Natural killer cell treated with Interleukin-12 subunit alpha and Interleukin-12 subunit beta and Interleukin-15 and Interleukin-18, amount 100 ng/mL, for 72 hours (primary cell): ENCODE data around the gene GFOD1. TPM values are rescaled to one million over a fixed set of nuclear protein-coding genes. Genes with fewer than 3 reads are reported as not detected.

Source experiments
- ATAC-seq, 2 donors: fragments of 150-1000 bp; cut with Tn5 transposase in 1 of 2; sonication (Bioruptor Pico), chemical (Tn5 transposase) in 1 of 2; 2 replicates each; pipeline ENCODE4 v1.10.0; 2021
- DNase-seq: peaks from one replicate; pipeline ENCODE4 v3.0.0; 2022; ENCODE audit warnings: low spot score
- H3K27ac Mint-ChIP-seq, 2 donors: 1 replicate in 1 of 2; 2 replicates in 1 of 2; pipeline ENCODE4 v1.8.0; 2022; ENCODE audit warnings: mixed read lengths in 2 of 2, mild to moderate bottlenecking in 1 of 2, moderate library complexity in 1 of 2
- H3K27me3 Mint-ChIP-seq, 2 donors: 1 replicate in 1 of 2; 2 replicates in 1 of 2; pipeline ENCODE4 v1.8.0; 2022; ENCODE audit warnings: mixed read lengths in 2 of 2
- H3K36me3 Mint-ChIP-seq: one replicate; pipeline ENCODE4 v1.8.0; 2022; ENCODE audit warnings: mixed read lengths
- H3K4me1 Mint-ChIP-seq, 2 donors: 1 replicate in 1 of 2; 2 replicates in 1 of 2; pipeline ENCODE4 v1.8.0; 2022; ENCODE audit warnings: low read depth in 2 of 2, mixed read lengths in 2 of 2, mild to moderate bottlenecking in 1 of 2
- H3K4me3 Mint-ChIP-seq: one replicate; pipeline ENCODE4 v1.8.0; 2022; ENCODE audit warnings: mixed read lengths
- H3K9me3 Mint-ChIP-seq: 2 replicates; pipeline ENCODE4 v1.8.0; 2022; ENCODE audit warnings: mixed read lengths
- total RNA-seq, 2 donors: library from RNA; stranded (reverse); gene quantifications; one replicate each; pipeline ENCODE4 v1.2.3, GENCODE V29; 2022

The GFOD1 gene
- total RNA-seq, 2 donors from 2014 or later, result 9.7 to 12.1 TPM

DNA sequence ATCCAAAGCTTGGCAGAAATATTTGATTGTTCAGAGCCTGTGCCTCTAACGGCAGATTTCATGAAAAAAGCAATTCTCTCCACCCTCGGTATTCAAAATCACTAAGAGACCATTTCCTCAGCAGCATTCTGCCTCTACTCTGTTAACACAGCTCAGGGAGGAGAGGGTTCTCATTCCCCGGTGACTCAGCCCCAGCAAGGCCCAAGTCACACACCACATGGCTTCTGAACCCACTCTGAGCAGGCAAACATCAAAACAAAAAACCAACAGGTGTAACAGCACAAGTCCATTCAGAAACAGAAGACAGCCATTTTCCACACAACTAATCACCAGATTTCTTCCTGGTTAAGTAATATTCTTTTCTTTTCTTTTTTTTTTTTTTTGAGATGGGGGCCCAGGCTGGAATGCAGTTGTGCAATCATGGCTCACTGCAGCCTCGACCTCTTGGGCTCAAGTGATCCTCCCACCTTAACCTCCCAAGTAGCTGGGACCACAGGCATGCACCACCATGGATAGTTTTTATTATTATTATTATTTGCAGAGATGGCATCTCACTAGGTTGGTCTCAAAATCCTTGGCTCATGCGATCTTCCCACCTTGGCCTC is 55.4 kb downstream of the GFOD1 start:
- Mint-ChIP-seq H3K27ac (peak overlapping the region; percentile 85 to 91), H3K4me3 (peak overlapping the region; percentile 86), H3K27me3 (no peaks in the 10 kb centered on the region), H3K4me1 (peaks cover 84 to 85% of the 10 kb centered on the region in 2 donors), H3K9me3 (peaks cover 3% of the 10 kb centered on the region), H3K36me3 (no peaks in the 10 kb centered on the region)
- DNase-seq, result no peak
- ATAC-seq, result peak; percentile 25 to 56

- Mint-ChIP-seq H3K27ac (peak overlapping the region; percentile 85 to 91), H3K4me3 (peak overlapping the region; percentile 86), H3K9me3 (peaks cover 3% of the 10 kb centered on the region), H3K36me3 (no peaks in the 10 kb centered on the region), H3K27me3 (no peaks in the 10 kb centered on the region), H3K4me1 (peaks cover 88 to 92% of the 10 kb centered on the region in 2 donors)
- ATAC-seq (no peak), DNase-seq (no peak)
These were observed 56.2 kb downstream of the GFOD1 start for GRCh38 chr6:13431059-13431656.

- no peaks in the 10 kb centered on the region for H3K27me3 Mint-ChIP-seq
- H3K27ac Mint-ChIP-seq, result peak overlapping the region; percentile 84 to 93
- H3K9me3 Mint-ChIP-seq, result peaks cover 3% of the 10 kb centered on the region
- no peak for DNase-seq
- H3K36me3 Mint-ChIP-seq, result no peaks in the 10 kb centered on the region
- ATAC-seq, result no peak
- H3K4me3 Mint-ChIP-seq, result peak overlapping the region; percentile 71
- H3K4me1 Mint-ChIP-seq, result peaks cover 85 to 89% of the 10 kb centered on the region in 2 donors
These were observed 58.0 kb downstream of the GFOD1 start for GRCh38 chr6:13429406-13429753.

GRCh38 chr6:13428583-13429405 is 58.6 kb downstream of the GFOD1 start:
- peaks cover 1% of the 10 kb centered on the region for H3K9me3 Mint-ChIP-seq
- no peaks in the 10 kb centered on the region for H3K27me3 Mint-ChIP-seq
- H3K4me3 Mint-ChIP-seq, result peak overlapping the region; percentile 71
- H3K36me3 Mint-ChIP-seq, result no peaks in the 10 kb centered on the region
- peak overlapping the region; percentile 84 to 93 for H3K27ac Mint-ChIP-seq
- ATAC-seq (peak; percentile 28 to 72), DNase-seq (peak; percentile 74)
- H3K4me1 Mint-ChIP-seq, result peaks cover 83 to 85% of the 10 kb centered on the region in 2 donors

GRCh38 chr6:13427801-13428582 is 59.4 kb downstream of the GFOD1 start:
- Mint-ChIP-seq H3K36me3 (no peaks in the 10 kb centered on the region), H3K27ac (peak overlapping the region; percentile 84 to 93)
- ATAC-seq, result peak; percentile 90

GRCh38 chr6:13427316-13427715 is 60.1 kb downstream of the GFOD1 start:
- no peak for DNase-seq
- H3K4me1 Mint-ChIP-seq, result peaks cover 82 to 85% of the 10 kb centered on the region in 2 donors
- ATAC-seq, result no peak
- H3K27ac Mint-ChIP-seq, result peak overlapping the region; percentile 84 to 93
- no peaks in the 10 kb centered on the region for H3K36me3 Mint-ChIP-seq
- H3K27me3 Mint-ChIP-seq, result no peaks in the 10 kb centered on the region
- peak overlapping the region; percentile 71 for H3K4me3 Mint-ChIP-seq
- no peaks in the 10 kb centered on the region for H3K9me3 Mint-ChIP-seq

More at GRCh38 chr6:13427801-13428582, 59.4 kb downstream of the GFOD1 start:
- peak overlapping the region; percentile 71 for H3K4me3 Mint-ChIP-seq
- no peaks in the 10 kb centered on the region for H3K27me3 Mint-ChIP-seq
- peak; percentile 90 for DNase-seq
- H3K9me3 Mint-ChIP-seq, result no peaks in the 10 kb centered on the region
- H3K4me1 Mint-ChIP-seq, result peaks cover 83 to 85% of the 10 kb centered on the region in 2 donors

DNA sequence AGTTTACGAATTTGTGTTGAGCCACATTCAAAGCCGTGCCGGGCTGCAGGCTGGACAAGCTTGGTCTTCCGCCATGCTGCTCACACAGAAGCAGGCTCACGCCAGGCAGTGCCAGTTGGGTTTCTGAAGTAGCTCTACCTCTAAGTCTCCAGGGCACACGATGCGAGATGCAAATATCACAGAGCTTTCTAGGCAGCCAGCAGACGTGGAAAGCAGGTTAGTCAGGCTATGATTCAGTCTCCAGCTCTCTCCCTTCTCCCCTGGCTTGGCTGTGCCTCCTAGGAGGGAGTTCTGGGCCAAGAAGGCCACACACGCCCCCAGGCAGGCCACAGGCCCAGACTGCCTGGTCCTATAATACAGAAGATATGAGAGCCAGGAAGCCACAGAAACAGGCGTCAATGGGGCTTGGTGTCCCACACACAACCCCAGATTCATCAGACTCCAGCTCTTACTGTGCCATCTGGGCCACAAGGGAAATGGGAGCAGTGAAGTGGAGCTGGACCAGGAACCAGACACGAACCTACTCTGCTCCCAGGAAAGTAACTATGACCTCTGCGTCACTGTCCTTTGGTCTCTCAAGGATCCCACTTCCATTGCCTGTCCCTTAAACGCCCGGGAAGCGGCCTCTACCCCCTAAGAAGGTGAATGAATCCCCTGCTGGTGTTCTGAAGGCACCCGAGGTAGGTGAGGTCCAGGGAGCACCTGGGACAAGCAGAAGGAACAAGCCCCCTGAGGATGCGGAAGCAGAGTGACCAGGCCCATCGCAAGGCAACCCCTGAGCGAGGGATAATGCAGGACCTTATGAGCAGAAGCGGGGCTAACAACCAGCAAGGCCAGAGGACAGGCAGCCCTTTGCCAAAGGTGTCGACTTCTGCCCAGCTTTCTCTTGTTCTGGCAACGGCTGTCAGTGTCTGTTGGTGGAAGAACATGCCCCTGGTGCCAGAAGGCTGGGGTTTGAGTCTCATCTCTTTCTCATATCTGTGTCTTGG is 61.2 kb downstream of the GFOD1 start:
- H3K4me3 Mint-ChIP-seq, result peak overlapping the region; percentile 71
- DNase-seq (no peak), ATAC-seq (peak in 1 of 2 donors; percentile 11)

GRCh38 chr6:13425270-13425873 is 62.0 kb downstream of the GFOD1 start:
- H3K4me3 Mint-ChIP-seq, result peak overlapping the region; percentile 71
- peaks cover 76 to 80% of the 10 kb centered on the region in 2 donors for H3K4me1 Mint-ChIP-seq
- ATAC-seq, result no peak
- H3K36me3 Mint-ChIP-seq, result no peaks in the 10 kb centered on the region
- no peaks in the 10 kb centered on the region for H3K9me3 Mint-ChIP-seq
- DNase-seq, result no peak
- peak overlapping the region; percentile 84 to 93 for H3K27ac Mint-ChIP-seq
- H3K27me3 Mint-ChIP-seq, result no peaks in the 10 kb centered on the region

More for the DNA sequence above, 61.2 kb downstream of the GFOD1 start:
- Mint-ChIP-seq H3K36me3 (no peaks in the 10 kb centered on the region), H3K4me1 (peaks cover 81 to 85% of the 10 kb centered on the region in 2 donors), H3K27ac (peak overlapping the region; percentile 84 to 93), H3K27me3 (no peaks in the 10 kb centered on the region), H3K9me3 (no peaks in the 10 kb centered on the region)

DNA sequence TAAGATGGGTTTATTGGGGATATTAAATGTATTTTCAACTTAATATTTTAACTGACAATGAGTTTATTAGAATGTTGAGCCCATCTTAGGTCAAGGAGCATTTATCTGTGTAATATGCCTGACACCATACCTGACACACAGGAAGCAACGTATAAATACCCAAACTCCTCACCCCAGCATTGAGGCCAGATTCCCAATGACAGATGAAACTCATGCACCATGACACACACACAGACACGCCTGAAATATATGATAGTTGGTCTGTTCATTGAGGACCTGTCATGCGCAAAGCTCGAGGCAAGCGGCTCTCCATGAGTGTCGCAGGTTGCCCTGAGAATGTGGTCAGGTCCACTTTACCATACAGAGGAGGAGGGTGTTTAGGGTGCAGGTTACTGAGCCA is 64.1 kb downstream of the GFOD1 start:
- Mint-ChIP-seq H3K27me3 (no peaks in the 10 kb centered on the region), H3K9me3 (no peaks in the 10 kb centered on the region), H3K36me3 (no peaks in the 10 kb centered on the region), H3K4me1 (peaks cover 74 to 77% of the 10 kb centered on the region in 2 donors), H3K27ac (peak overlapping the region; percentile 49 to 65), H3K4me3 (no peak overlapping the region)
- DNase-seq (no peak), ATAC-seq (no peak)

- Mint-ChIP-seq H3K27me3 (no peaks in the 10 kb centered on the region), H3K9me3 (no peaks in the 10 kb centered on the region), H3K27ac (peak overlapping the region; percentile 49 to 65), H3K4me3 (no peak overlapping the region), H3K4me1 (peaks cover 74 to 76% of the 10 kb centered on the region in 2 donors), H3K36me3 (no peaks in the 10 kb centered on the region)
- ATAC-seq (no peak), DNase-seq (no peak)
These were observed 64.6 kb downstream of the GFOD1 start for GRCh38 chr6:13422681-13423221.

- H3K4me3 Mint-ChIP-seq, result no peak overlapping the region
- peaks cover 67 to 68% of the 10 kb centered on the region in 2 donors for H3K4me1 Mint-ChIP-seq
These were observed 65.9 kb downstream of the GFOD1 start for GRCh38 chr6:13421425-13422059.

More at GRCh38 chr6:13421425-13422059, 65.9 kb downstream of the GFOD1 start:
- H3K9me3 Mint-ChIP-seq, result no peaks in the 10 kb centered on the region
- peak overlapping the region; percentile 6 to 72 for H3K27ac Mint-ChIP-seq
- DNase-seq, result no peak
- no peak for ATAC-seq
- H3K27me3 Mint-ChIP-seq, result no peaks in the 10 kb centered on the region
- no peaks in the 10 kb centered on the region for H3K36me3 Mint-ChIP-seq
